Keratinocyte (primary cell): Measurements from ENCODE around the gene CACNA1E. TPM values are rescaled to one million over a fixed set of nuclear protein-coding genes. Genes with fewer than 3 reads are reported as not detected.

ENCODE experiments used
- DNase-seq: peaks from one replicate; pipeline ENCODE4 v3.0.0-alpha.2; 2011; ENCODE audit warnings: low read depth, missing footprints, low spot score
- FAIRE-seq: peaks from 2 replicates; lab custom pipeline; 2011; peaks lifted over from hg19 to GRCh38; lab: Jason Lieb, UNC
- H2AFZ ChIP-seq: 2 replicates; pipeline ENCODE4 v1.6.0; 2012; ENCODE audit warnings: low read length, control low read depth, inconsistent platforms; ENCODE audit not compliant: control insufficient read depth
- H3K27ac ChIP-seq: 2 replicates; pipeline ENCODE4 v1.5.1; 2011; ENCODE audit warnings: low read length; ENCODE audit not compliant: control insufficient read depth, insufficient read depth
- H3K27me3 ChIP-seq: 3 replicates; pipeline ENCODE4 v1.6.0; 2011; ENCODE audit warnings: low read length; ENCODE audit not compliant: control insufficient read depth, insufficient read depth; ENCODE audit errors: extremely low read depth
- H3K36me3 ChIP-seq, 2 experiments: 2 replicates in 1 of 2; 3 replicates in 1 of 2; pipeline ENCODE4 v1.5.1; 2011; ENCODE audit warnings: low read length in 2 of 2, mild to moderate bottlenecking in 1 of 2; ENCODE audit not compliant: control insufficient read depth in 2 of 2, insufficient read depth in 2 of 2; ENCODE audit errors: extremely low read depth in 1 of 2
- H3K4me1 ChIP-seq: 3 replicates; pipeline ENCODE4 v1.5.1; 2011; ENCODE audit warnings: low read length; ENCODE audit not compliant: control insufficient read depth, insufficient read depth; ENCODE audit errors: extremely low read depth
- H3K4me2 ChIP-seq: 3 replicates; pipeline ENCODE4 v1.6.0; 2011; ENCODE audit warnings: low read depth, low read length; ENCODE audit not compliant: control insufficient read depth, insufficient read depth; ENCODE audit errors: extremely low read depth
- H3K4me3 ChIP-seq, 3 experiments: fragments of 200-600 bp in 1 of 3; sonication (generic) in 1 of 3; 2 replicates in 2 of 3; 3 replicates in 1 of 3; pipeline ENCODE4 v1.5.1; 2011 to 2016; ENCODE audit warnings: low read length in 3 of 3, mild to moderate bottlenecking in 3 of 3, control low read depth in 2 of 3, inconsistent platforms in 1 of 3, low read depth in 1 of 3, mixed read lengths in 1 of 3, mixed run types in 1 of 3, moderate library complexity in 1 of 3; ENCODE audit not compliant: control insufficient read depth in 2 of 3, insufficient read depth in 2 of 3; ENCODE audit errors: extremely low read depth in 1 of 3
- H3K79me2 ChIP-seq: 2 replicates; pipeline ENCODE4 v1.6.0; 2012; ENCODE audit warnings: low read length; ENCODE audit not compliant: control insufficient read depth, insufficient read depth
- H3K9ac ChIP-seq: 3 replicates; pipeline ENCODE4 v1.6.0; 2011; ENCODE audit warnings: low read length; ENCODE audit not compliant: control insufficient read depth, insufficient read depth; ENCODE audit errors: extremely low read depth
- H3K9me1 ChIP-seq: 3 replicates; pipeline ENCODE4 v1.6.0; 2011; ENCODE audit warnings: low read length; ENCODE audit not compliant: control insufficient read depth, insufficient read depth; ENCODE audit errors: extremely low read depth
- H3K9me3 ChIP-seq: 2 replicates; pipeline ENCODE4 v1.5.1; 2012; ENCODE audit warnings: low read depth, low read length; ENCODE audit not compliant: control insufficient read depth
- H4K20me1 ChIP-seq: 3 replicates; pipeline ENCODE4 v1.6.0; 2011; ENCODE audit warnings: low read length; ENCODE audit not compliant: control insufficient read depth, insufficient read depth; ENCODE audit errors: extremely low read depth
- EZH2 ChIP-seq: IDR thresholded peaks from one replicate; pipeline ENCODE4 v1.6.1; 2012; ENCODE audit warnings: inconsistent platforms, mild to moderate bottlenecking, low read length, moderate library complexity
- dilution Hi-C: fragments of 300-500 bp; cut with MboI; formaldehyde crosslinking; loops from one replicate; pipeline ENCODE4 v1.7.0; 2020; ENCODE audit warnings: low sequenced_read_pairs; ENCODE audit not compliant: extremely low pct_ligation_motif_present
- polyA plus RNA-seq, 5 experiments: library from polyadenylated mRNA; depleted of rRNA in 3 of 5; stranded (reverse) in 3 of 5; stranded (forward) in 1 of 5; unstranded in 1 of 5; fragments of >200 nt; gene quantifications; 1 replicate in 1 of 5; 2 replicates in 3 of 5; 3 replicates in 1 of 5; pipeline versions ENCODE4 v1.2.1 to v1.2.3, GENCODE V29; 2011 to 2012; ENCODE audit warnings: missing spikeins in 2 of 5, low read depth in 1 of 5, low replicate concordance in 1 of 5
- TF ChIP-seq, protein P1 (sequence below), 3 experiments: IDR thresholded peaks in 1 of 3; conservative IDR thresholded peaks in 1 of 3; optimal IDR thresholded peaks in 1 of 3; 2 replicates in 2 of 3; 3 replicates in 1 of 3; pipeline versions ENCODE3 to v1.5.1; 2011; ENCODE audit warnings: low read length in 3 of 3, mild to moderate bottlenecking in 3 of 3, moderate library complexity in 2 of 3, control low read depth in 1 of 3, inconsistent platforms in 1 of 3; ENCODE audit not compliant: insufficient read depth in 2 of 3; ENCODE audit errors: extremely low read depth in 1 of 3

The CACNA1E gene
- polyA plus RNA-seq, 1 donor (not counting 4 experiments of a cell fraction or from before 2014, with no cell fraction given), result not detected

DNA sequence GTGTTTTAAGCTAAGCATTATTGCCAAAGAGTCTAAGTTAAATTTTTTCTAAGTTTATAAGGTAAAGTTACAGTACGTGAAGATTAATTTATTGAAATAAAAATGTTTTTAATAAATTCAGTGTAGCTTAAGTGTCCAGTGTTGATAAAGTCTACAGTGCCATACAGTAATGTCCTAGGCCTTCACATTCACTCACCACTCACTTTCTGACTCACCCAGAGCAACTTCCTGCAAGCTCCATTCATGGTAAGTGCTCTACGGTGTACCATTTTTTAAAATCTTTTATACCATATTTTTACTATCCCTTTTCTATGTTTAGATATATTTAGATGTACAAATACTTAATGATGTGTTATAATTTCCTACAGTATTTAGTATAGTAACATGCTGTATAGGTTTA is 173.2 kb downstream of the CACNA1E start:
- no peak overlapping the region for H3K4me3 ChIP-seq
- no peaks in the 10 kb centered on the region for H3K36me3 ChIP-seq
- no peak overlapping the region for H3K27ac ChIP-seq
- H3K79me2 ChIP-seq, result no peaks in the 10 kb centered on the region
- H3K4me1 ChIP-seq, result peaks cover 3% of the 10 kb centered on the region
- dilution Hi-C loops, result loop anchor here (25.0 kb wide), 1 partner anchor 169 kb away; the partner anchor contains the start of gene CACNA1E
- no peak overlapping the region for H3K9ac ChIP-seq
- no peak overlapping the region for H2AFZ ChIP-seq
- H3K27me3 ChIP-seq, result peaks cover 6% of the 10 kb centered on the region
- H4K20me1 ChIP-seq, result no peaks in the 10 kb centered on the region
- DNase-seq, result no peak
- TF ChIP-seq, protein P1, sequence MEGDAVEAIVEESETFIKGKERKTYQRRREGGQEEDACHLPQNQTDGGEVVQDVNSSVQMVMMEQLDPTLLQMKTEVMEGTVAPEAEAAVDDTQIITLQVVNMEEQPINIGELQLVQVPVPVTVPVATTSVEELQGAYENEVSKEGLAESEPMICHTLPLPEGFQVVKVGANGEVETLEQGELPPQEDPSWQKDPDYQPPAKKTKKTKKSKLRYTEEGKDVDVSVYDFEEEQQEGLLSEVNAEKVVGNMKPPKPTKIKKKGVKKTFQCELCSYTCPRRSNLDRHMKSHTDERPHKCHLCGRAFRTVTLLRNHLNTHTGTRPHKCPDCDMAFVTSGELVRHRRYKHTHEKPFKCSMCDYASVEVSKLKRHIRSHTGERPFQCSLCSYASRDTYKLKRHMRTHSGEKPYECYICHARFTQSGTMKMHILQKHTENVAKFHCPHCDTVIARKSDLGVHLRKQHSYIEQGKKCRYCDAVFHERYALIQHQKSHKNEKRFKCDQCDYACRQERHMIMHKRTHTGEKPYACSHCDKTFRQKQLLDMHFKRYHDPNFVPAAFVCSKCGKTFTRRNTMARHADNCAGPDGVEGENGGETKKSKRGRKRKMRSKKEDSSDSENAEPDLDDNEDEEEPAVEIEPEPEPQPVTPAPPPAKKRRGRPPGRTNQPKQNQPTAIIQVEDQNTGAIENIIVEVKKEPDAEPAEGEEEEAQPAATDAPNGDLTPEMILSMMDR (optimal IDR thresholded peaks at IDR 0.05 in 1 of 3, IDR thresholded peaks at IDR 0.05 in 1 of 3, conservative IDR thresholded peaks at IDR 0.05 in 1 of 3; ENCODE audit: extremely low read depth in 1 of 3, insufficient read depth in 2 of 3, low read length in 3 of 3), result no peak
- TF ChIP-seq EZH2, result no peak
- no peaks in the 10 kb centered on the region for H3K9me1 ChIP-seq
- H3K9me3 ChIP-seq, result no peaks in the 10 kb centered on the region
- H3K4me2 ChIP-seq, result no peak overlapping the region
- no peak for FAIRE-seq

DNA sequence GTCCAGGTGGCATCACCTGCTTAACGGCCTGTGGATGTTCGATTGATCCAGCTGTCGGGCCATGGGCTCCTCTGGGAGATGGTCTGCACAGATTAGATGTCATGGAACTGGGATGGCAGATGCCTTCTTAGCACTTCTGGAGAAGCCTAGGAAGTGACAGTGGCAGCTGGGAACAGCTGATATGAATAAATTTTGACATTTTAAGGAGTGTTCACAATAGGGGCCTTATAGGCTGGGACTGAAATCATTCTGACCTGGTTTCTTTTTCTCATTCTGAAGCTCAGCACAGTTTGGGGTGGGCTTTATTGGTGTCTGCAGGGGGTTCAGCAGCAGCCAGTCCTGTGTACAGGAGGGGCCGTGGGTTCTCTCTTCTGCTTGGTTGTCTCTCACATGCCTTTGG is 175.3 kb downstream of the CACNA1E start:
- TF ChIP-seq, protein P1 (optimal IDR thresholded peaks at IDR 0.05 in 1 of 3, IDR thresholded peaks at IDR 0.05 in 1 of 3, conservative IDR thresholded peaks at IDR 0.05 in 1 of 3; ENCODE audit: extremely low read depth in 1 of 3, insufficient read depth in 2 of 3, low read length in 3 of 3), result no peak
- no peak for TF ChIP-seq EZH2
- H3K79me2 ChIP-seq, result no peaks in the 10 kb centered on the region
- no peak overlapping the region for H3K4me2 ChIP-seq
- peaks cover 6% of the 10 kb centered on the region for H3K27me3 ChIP-seq
- no peak for FAIRE-seq
- no peaks in the 10 kb centered on the region for H3K9me1 ChIP-seq
- H2AFZ ChIP-seq, result no peak overlapping the region
- H3K4me3 ChIP-seq, result no peak overlapping the region
- DNase-seq, result no peak
- H3K4me1 ChIP-seq, result no peaks in the 10 kb centered on the region
- no peaks in the 10 kb centered on the region for H4K20me1 ChIP-seq
- dilution Hi-C loops, result loop anchor here (25.0 kb wide), 1 partner anchor 171 kb away; the partner anchor contains the start of gene CACNA1E
- no peaks in the 10 kb centered on the region for H3K36me3 ChIP-seq
- H3K9me3 ChIP-seq, result no peaks in the 10 kb centered on the region
- H3K27ac ChIP-seq, result no peak overlapping the region
- H3K9ac ChIP-seq, result no peak overlapping the region
